Measurements from ENCODE around the gene LSMEM2. TPM values are rescaled to one million over a fixed set of nuclear protein-coding genes. Genes with fewer than 3 reads are reported as not detected.
A peak's percentile ranks its signal among the peaks of the same experiment; 100 is the strongest.

The LSMEM2 gene
- total RNA-seq = 1 to 10 TPM in 1 of 4 donors, under 1 TPM in 1, not detected in 2; 0.90 to 1.5 TPM

- Histone ChIP-seq H3K4me3 (no peak within 1 kb of the TSS), H3K9me3 (no peaks in the 10 kb centered on the region), H3K27me3 (no peaks in the 10 kb centered on the region), H3K36me3 (no peaks in the 10 kb centered on the region), H3K4me1 (peaks cover 0 to 6% of the 10 kb centered on the region in 2 donors), H3K27ac (peak within 1 kb of the TSS; percentile 16 to 33)
- TF ChIP-seq POLR2A (IDR thresholded peaks at IDR 0.05) = no peak
- DNase-seq = peak in 1 of 2 donors; percentile 18
- intact Hi-C loops (cut with DNase I; ENCODE audit: low total_unique reads) = loop anchor here (5.0 kb wide), 1 partner anchor 87 kb away; the partner anchor contains the start of gene GNAT1
These were observed at the start of gene LSMEM2 for GRCh38 chr3:50278880-50279224. Gene LSMEM2 (plus strand): TSS chr3:50279087. CDS start chr3:50279114, 27 bp downstream.

- intact Hi-C loops (cut with DNase I; ENCODE audit: low total_unique reads) = loop anchor here (5.0 kb wide), 2 partner anchors 37 to 43 kb away; partner anchors contain the start of gene GNAT1
- H3K27ac ChIP-seq = no peak overlapping the region
These were observed 49.4 kb upstream of the LSMEM2 start for GRCh38 chr3:50229490-50229889.

GRCh38 chr3:50230104-50230793, 48.6 kb upstream of the LSMEM2 start:
- H3K36me3 ChIP-seq = no peaks in the 10 kb centered on the region
- no peaks in the 10 kb centered on the region for H3K27me3 ChIP-seq
- no peaks in the 10 kb centered on the region for H3K9me3 ChIP-seq
- H3K27ac ChIP-seq = no peak overlapping the region
- no peak for DNase-seq
- TF ChIP-seq CTCF (IDR thresholded peaks at IDR 0.05) = no peak
- no peak for TF ChIP-seq POLR2A (IDR thresholded peaks at IDR 0.05)
- intact Hi-C loops (cut with DNase I; ENCODE audit: low total_unique reads) = no loop called here
- no peak overlapping the region for H3K4me3 ChIP-seq
- H3K4me1 ChIP-seq = no peaks in the 10 kb centered on the region

More at GRCh38 chr3:50229490-50229889, 49.4 kb upstream of the LSMEM2 start:
- no peaks in the 10 kb centered on the region for H3K27me3 ChIP-seq
- TF ChIP-seq POLR2A (IDR thresholded peaks at IDR 0.05) (no peak), CTCF (IDR thresholded peaks at IDR 0.05) (no peak)
- H3K4me3 ChIP-seq = no peak overlapping the region
- H3K9me3 ChIP-seq = no peaks in the 10 kb centered on the region
- no peak for DNase-seq
- no peaks in the 10 kb centered on the region for H3K36me3 ChIP-seq
- no peaks in the 10 kb centered on the region for H3K4me1 ChIP-seq

GRCh38 chr3:50230794-50231125, 48.1 kb upstream of the LSMEM2 start:
- Histone ChIP-seq H3K27me3 (no peaks in the 10 kb centered on the region), H3K27ac (no peak overlapping the region), H3K9me3 (no peaks in the 10 kb centered on the region), H3K36me3 (no peaks in the 10 kb centered on the region), H3K4me1 (no peaks in the 10 kb centered on the region), H3K4me3 (no peak overlapping the region)
- no peak for DNase-seq
- intact Hi-C loops (cut with DNase I; ENCODE audit: low total_unique reads) = no loop called here
- TF ChIP-seq POLR2A (IDR thresholded peaks at IDR 0.05) (no peak), CTCF (IDR thresholded peaks at IDR 0.05) (no peak)

- no peak for DNase-seq
These were observed 47.3 kb upstream of the LSMEM2 start for GRCh38 chr3:50231581-50231980.

More at GRCh38 chr3:50231581-50231980, 47.3 kb upstream of the LSMEM2 start:
- H3K27ac ChIP-seq = no peak overlapping the region
- H3K4me3 ChIP-seq = no peak overlapping the region
- intact Hi-C loops (cut with DNase I; ENCODE audit: low total_unique reads) = no loop called here
- no peaks in the 10 kb centered on the region for H3K27me3 ChIP-seq
- no peaks in the 10 kb centered on the region for H3K9me3 ChIP-seq
- H3K4me1 ChIP-seq = no peaks in the 10 kb centered on the region
- TF ChIP-seq CTCF (IDR thresholded peaks at IDR 0.05) (no peak), POLR2A (IDR thresholded peaks at IDR 0.05) (no peak)
- H3K36me3 ChIP-seq = no peaks in the 10 kb centered on the region

All from uterus (tissue), 4 donors.